ENCODE measurements around the gene ZNF689.
A peak's percentile ranks its signal among the peaks of the same experiment; 100 is the strongest.

The ZNF689 gene

DNA sequence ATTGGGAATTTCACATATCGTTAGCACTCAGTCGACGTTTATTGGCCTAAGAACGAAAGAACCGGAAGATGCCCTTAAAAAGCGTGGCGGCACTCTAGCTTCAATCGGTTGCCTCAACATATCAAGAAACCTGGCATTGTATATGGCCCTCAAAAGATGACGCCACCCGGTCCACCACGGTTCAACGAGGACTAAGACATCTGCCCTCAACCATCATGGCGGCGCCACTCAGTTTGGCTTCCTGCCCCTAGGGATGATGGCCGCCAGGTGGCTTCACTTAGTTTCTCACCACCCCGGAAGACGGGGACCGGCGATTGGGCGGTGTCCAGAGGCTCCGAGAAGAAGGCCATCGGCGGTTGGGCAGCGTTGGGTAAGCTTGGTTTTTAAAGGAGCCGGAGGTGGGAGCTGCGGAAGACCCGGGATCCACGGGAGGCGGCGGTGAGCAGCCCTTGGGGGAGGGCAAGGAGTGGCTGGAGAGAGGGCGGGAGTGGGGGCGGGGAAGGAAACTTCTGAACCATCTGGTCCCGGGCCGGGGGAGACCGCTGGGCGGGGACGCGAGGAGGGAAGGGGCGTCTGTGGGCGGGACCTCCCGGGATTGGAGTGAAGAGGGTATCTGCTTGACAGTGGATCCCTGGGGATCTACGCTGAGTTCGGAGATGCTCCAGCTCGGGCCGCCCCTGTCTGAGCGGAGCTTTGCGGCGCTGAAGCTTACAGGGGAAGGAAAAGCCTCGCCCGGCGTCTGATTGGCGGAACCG, 40.4 kb upstream of the ZNF689 start, which contains the start of gene PRR14 (continued):
- TF ChIP-seq, protein P1, sequence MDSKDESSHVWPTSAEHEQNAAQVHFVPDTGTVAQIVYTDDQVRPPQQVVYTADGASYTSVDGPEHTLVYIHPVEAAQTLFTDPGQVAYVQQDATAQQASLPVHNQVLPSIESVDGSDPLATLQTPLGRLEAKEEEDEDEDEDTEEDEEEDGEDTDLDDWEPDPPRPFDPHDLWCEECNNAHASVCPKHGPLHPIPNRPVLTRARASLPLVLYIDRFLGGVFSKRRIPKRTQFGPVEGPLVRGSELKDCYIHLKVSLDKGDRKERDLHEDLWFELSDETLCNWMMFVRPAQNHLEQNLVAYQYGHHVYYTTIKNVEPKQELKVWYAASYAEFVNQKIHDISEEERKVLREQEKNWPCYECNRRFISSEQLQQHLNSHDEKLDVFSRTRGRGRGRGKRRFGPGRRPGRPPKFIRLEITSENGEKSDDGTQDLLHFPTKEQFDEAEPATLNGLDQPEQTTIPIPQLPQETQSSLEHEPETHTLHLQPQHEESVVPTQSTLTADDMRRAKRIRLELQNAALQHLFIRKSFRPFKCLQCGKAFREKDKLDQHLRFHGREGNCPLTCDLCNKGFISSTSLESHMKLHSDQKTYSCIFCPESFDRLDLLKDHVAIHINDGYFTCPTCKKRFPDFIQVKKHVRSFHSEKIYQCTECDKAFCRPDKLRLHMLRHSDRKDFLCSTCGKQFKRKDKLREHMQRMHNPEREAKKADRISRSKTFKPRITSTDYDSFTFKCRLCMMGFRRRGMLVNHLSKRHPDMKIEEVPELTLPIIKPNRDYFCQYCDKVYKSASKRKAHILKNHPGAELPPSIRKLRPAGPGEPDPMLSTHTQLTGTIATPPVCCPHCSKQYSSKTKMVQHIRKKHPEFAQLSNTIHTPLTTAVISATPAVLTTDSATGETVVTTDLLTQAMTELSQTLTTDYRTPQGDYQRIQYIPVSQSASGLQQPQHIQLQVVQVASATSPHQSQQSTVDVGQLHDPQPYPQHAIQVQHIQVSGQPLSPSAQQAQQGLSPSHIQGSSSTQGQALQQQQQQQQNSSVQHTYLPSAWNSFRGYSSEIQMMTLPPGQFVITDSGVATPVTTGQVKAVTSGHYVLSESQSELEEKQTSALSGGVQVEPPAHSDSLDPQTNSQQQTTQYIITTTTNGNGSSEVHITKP (tag by site-specific recombination; IDR thresholded peaks at IDR 0.05): peak; percentile 85
- no peak for TF ChIP-seq ZNF132 (tag by site-specific recombination; IDR thresholded peaks at IDR 0.05; ENCODE audit: borderline replicate concordance)
- TF ChIP-seq SCRT2 (tag by site-specific recombination; IDR thresholded peaks at IDR 0.05): peak; percentile 50; the same call in 1 of the 2 replicates
- TF ChIP-seq, protein P2, sequence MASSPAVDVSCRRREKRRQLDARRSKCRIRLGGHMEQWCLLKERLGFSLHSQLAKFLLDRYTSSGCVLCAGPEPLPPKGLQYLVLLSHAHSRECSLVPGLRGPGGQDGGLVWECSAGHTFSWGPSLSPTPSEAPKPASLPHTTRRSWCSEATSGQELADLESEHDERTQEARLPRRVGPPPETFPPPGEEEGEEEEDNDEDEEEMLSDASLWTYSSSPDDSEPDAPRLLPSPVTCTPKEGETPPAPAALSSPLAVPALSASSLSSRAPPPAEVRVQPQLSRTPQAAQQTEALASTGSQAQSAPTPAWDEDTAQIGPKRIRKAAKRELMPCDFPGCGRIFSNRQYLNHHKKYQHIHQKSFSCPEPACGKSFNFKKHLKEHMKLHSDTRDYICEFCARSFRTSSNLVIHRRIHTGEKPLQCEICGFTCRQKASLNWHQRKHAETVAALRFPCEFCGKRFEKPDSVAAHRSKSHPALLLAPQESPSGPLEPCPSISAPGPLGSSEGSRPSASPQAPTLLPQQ (tag by site-specific recombination; IDR thresholded peaks at IDR 0.05): no peak; the same call in 1 of the 2 replicates
- no peak for TF ChIP-seq ZNF48 (tag by site-specific recombination; IDR thresholded peaks at IDR 0.05)
- TF ChIP-seq ZNF514 (tag by site-specific recombination; IDR thresholded peaks at IDR 0.05): no peak
- TF ChIP-seq, protein P3, sequence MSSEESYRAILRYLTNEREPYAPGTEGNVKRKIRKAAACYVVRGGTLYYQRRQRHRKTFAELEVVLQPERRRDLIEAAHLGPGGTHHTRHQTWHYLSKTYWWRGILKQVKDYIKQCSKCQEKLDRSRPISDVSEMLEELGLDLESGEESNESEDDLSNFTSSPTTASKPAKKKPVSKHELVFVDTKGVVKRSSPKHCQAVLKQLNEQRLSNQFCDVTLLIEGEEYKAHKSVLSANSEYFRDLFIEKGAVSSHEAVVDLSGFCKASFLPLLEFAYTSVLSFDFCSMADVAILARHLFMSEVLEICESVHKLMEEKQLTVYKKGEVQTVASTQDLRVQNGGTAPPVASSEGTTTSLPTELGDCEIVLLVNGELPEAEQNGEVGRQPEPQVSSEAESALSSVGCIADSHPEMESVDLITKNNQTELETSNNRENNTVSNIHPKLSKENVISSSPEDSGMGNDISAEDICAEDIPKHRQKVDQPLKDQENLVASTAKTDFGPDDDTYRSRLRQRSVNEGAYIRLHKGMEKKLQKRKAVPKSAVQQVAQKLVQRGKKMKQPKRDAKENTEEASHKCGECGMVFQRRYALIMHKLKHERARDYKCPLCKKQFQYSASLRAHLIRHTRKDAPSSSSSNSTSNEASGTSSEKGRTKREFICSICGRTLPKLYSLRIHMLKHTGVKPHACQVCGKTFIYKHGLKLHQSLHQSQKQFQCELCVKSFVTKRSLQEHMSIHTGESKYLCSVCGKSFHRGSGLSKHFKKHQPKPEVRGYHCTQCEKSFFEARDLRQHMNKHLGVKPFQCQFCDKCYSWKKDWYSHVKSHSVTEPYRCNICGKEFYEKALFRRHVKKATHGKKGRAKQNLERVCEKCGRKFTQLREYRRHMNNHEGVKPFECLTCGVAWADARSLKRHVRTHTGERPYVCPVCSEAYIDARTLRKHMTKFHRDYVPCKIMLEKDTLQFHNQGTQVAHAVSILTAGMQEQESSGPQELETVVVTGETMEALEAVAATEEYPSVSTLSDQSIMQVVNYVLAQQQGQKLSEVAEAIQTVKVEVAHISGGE (tag by site-specific recombination; conservative IDR thresholded peaks at IDR 0.05; ENCODE audit: low read depth): no peak; the same call in none of the 2 replicates
- TF ChIP-seq ZNF473 (tag by site-specific recombination; IDR thresholded peaks at IDR 0.05): no peak
- no peak; the same call in 1 of the 2 replicates for TF ChIP-seq ZBTB48 (tag by site-specific recombination; IDR thresholded peaks at IDR 0.05)
- TF ChIP-seq ZNF629 (tag by site-specific recombination; IDR thresholded peaks at IDR 0.05): peak; percentile 93
- no peak for TF ChIP-seq ZBTB8A (tag by site-specific recombination; IDR thresholded peaks at IDR 0.05)
- TF ChIP-seq, protein P4, sequence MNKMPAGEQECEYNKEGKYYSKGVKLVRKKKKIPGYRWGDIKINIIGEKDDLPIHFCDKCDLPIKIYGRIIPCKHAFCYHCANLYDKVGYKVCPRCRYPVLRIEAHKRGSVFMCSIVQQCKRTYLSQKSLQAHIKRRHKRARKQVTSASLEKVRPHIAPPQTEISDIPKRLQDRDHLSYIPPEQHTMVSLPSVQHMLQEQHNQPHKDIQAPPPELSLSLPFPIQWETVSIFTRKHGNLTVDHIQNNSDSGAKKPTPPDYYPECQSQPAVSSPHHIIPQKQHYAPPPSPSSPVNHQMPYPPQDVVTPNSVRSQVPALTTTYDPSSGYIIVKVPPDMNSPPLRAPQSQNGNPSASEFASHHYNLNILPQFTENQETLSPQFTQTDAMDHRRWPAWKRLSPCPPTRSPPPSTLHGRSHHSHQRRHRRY (tag by site-specific recombination; IDR thresholded peaks at IDR 0.05): no peak
- TF ChIP-seq BCL11A (tag by site-specific recombination; IDR thresholded peaks at IDR 0.05; ENCODE audit: low read depth): no peak
- TF ChIP-seq, protein P5, sequence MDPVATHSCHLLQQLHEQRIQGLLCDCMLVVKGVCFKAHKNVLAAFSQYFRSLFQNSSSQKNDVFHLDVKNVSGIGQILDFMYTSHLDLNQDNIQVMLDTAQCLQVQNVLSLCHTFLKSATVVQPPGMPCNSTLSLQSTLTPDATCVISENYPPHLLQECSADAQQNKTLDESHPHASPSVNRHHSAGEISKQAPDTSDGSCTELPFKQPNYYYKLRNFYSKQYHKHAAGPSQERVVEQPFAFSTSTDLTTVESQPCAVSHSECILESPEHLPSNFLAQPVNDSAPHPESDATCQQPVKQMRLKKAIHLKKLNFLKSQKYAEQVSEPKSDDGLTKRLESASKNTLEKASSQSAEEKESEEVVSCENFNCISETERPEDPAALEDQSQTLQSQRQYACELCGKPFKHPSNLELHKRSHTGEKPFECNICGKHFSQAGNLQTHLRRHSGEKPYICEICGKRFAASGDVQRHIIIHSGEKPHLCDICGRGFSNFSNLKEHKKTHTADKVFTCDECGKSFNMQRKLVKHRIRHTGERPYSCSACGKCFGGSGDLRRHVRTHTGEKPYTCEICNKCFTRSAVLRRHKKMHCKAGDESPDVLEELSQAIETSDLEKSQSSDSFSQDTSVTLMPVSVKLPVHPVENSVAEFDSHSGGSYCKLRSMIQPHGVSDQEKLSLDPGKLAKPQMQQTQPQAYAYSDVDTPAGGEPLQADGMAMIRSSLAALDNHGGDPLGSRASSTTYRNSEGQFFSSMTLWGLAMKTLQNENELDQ (tag by site-specific recombination; IDR thresholded peaks at IDR 0.05; ENCODE audit: low read depth): no peak
- TF ChIP-seq ZNF366 (tag by site-specific recombination; conservative IDR thresholded peaks at IDR 0.05): peak; percentile 61
- TF ChIP-seq ZNF670 (tag by site-specific recombination; IDR thresholded peaks at IDR 0.05; ENCODE audit: low read depth): no peak
- TF ChIP-seq ZNF133 (tag by site-specific recombination; IDR thresholded peaks at IDR 0.05): no peak
- peak; percentile 83 for TF ChIP-seq KLF1 (tag by site-specific recombination; IDR thresholded peaks at IDR 0.05)
- TF ChIP-seq ZNF335 (tag by site-specific recombination; conservative IDR thresholded peaks at IDR 0.05): peak; percentile 100
- no peak for TF ChIP-seq ZNF837 (tag by site-specific recombination; IDR thresholded peaks at IDR 0.05)
- TF ChIP-seq, protein P6, sequence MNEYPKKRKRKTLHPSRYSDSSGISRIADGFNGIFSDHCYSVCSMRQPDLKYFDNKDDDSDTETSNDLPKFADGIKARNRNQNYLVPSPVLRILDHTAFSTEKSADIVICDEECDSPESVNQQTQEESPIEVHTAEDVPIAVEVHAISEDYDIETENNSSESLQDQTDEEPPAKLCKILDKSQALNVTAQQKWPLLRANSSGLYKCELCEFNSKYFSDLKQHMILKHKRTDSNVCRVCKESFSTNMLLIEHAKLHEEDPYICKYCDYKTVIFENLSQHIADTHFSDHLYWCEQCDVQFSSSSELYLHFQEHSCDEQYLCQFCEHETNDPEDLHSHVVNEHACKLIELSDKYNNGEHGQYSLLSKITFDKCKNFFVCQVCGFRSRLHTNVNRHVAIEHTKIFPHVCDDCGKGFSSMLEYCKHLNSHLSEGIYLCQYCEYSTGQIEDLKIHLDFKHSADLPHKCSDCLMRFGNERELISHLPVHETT (tag by site-specific recombination; IDR thresholded peaks at IDR 0.05): peak; percentile 92
- no peak for TF ChIP-seq ZNF626 (tag by site-specific recombination; IDR thresholded peaks at IDR 0.05)
- no peak for TF ChIP-seq ZNF248 (tag by site-specific recombination; IDR thresholded peaks at IDR 0.05)

All from HEK293 (cell line).